GM19372 (cell line): ENCODE results near the gene ATP4B.
"Not testable (repeated sequence)": the region's sequence is repeated elsewhere in the genome, so short reads cannot be mapped to it uniquely, and the experiment has no call there.

Source experiments
- ATAC-seq: cut with Tn5 transposase; IDR thresholded peaks from one replicate; pipeline ENCODE4 v1.9.1; 2021; ENCODE audit warnings: mild to moderate bottlenecking, low read depth, moderate library complexity; ENCODE audit not compliant: unreplicated experiment

ATP4B gene

GRCh38 chr13:113627136-113627535 is 30.9 kb downstream of the ATP4B start:
- no peak for ATAC-seq

- ATAC-seq: no peak
Measured at GRCh38 chr13:113625965-113626721, 31.9 kb downstream of the ATP4B start.

GRCh38 chr13:113624640-113625304 is 33.2 kb downstream of the ATP4B start:
- not testable (repeated sequence) for ATAC-seq

GRCh38 chr13:113624235-113624587 is 33.8 kb downstream of the ATP4B start:
- no peak for ATAC-seq

- no peak for ATAC-seq
Measured at GRCh38 chr13:113623491-113624234, 34.3 kb downstream of the ATP4B start.

GRCh38 chr13:113622791-113623490 is 35.1 kb downstream of the ATP4B start:
- no peak for ATAC-seq

GRCh38 chr13:113621986-113622550 is 35.9 kb downstream of the ATP4B start:
- ATAC-seq: not testable (repeated sequence)

- not testable (repeated sequence) for ATAC-seq
Measured at GRCh38 chr13:113621498-113621897, 36.5 kb downstream of the ATP4B start.

GRCh38 chr13:113621046-113621445 is 37.0 kb downstream of the ATP4B start:
- no peak for ATAC-seq

- ATAC-seq: no peak
Measured at GRCh38 chr13:113620036-113620796, 37.8 kb downstream of the ATP4B start.

- no peak for ATAC-seq
Measured at GRCh38 chr13:113618455-113618854, 39.5 kb downstream of the ATP4B start.

GRCh38 chr13:113617961-113618360 is 40.0 kb downstream of the ATP4B start:
- no peak for ATAC-seq

GRCh38 chr13:113616991-113617749 is 40.8 kb downstream of the ATP4B start:
- no peak for ATAC-seq

GRCh38 chr13:113616281-113616906 is 41.6 kb downstream of the ATP4B start:
- no peak for ATAC-seq

GRCh38 chr13:113613789-113614379 is 44.1 kb downstream of the ATP4B start:
- ATAC-seq: no peak

- no peak for ATAC-seq
Measured at GRCh38 chr13:113612607-113613006, 45.4 kb downstream of the ATP4B start.

- no peak for ATAC-seq
Measured at GRCh38 chr13:113611996-113612395, 46.0 kb downstream of the ATP4B start.

GRCh38 chr13:113610266-113610665 is 47.7 kb downstream of the ATP4B start:
- no peak for ATAC-seq
